Hematopoietic multipotent progenitor cell treated with erythropoietin and hydrocortisone succinate and interleukin-3 and kit ligand, for 8 days (in vitro differentiated cells): ENCODE measurements around the gene MAML1.

Experiments used
- DNase-seq: peaks from one replicate; pipeline ENCODE4 v3.0.0-alpha.2; 2015

MAML1 gene

GRCh38 chr5:179825655-179826182 lies 93.1 kb downstream of the MAML1 start:
- no peak for DNase-seq
